Heart right ventricle (tissue), 16 donors: ENCODE data around the gene PRKCD. TPM values are rescaled to one million over a fixed set of nuclear protein-coding genes. Genes with fewer than 3 reads are reported as not detected.

Experiments
- ATAC-seq, 8 donors: fragments of 200-7000 bp; cut with Tn5 transposase; one replicate each; pipeline ENCODE4 v1.9.1; 2020; ENCODE audit warnings: mild to moderate bottlenecking in 8 of 8, moderate library complexity in 8 of 8, moderate number of reproducible peaks in 1 of 8
- DNase-seq, 2 donors: peaks; one replicate each; pipeline ENCODE4 v3.0.0-alpha.2; 2020
- H3K27ac ChIP-seq, 10 donors: fragments of 200-600 bp; sonication (generic) in 2 of 10; one replicate each; pipeline versions ENCODE4 v1.5.0 to v1.8.0; 2020 to 2022; ENCODE audit warnings: mild to moderate bottlenecking in 3 of 10
- H3K27me3 ChIP-seq, 7 donors: fragments of 200-600 bp; one replicate each; pipeline ENCODE4 v1.8.0; 2021 to 2022; ENCODE audit warnings: mild to moderate bottlenecking in 2 of 7
- H3K36me3 ChIP-seq, 9 donors: fragments of 200-600 bp; sonication (generic) in 1 of 9; one replicate each; pipeline versions ENCODE4 v1.5.0 to v1.8.0; 2020 to 2022; ENCODE audit warnings: mild to moderate bottlenecking in 2 of 9
- H3K4me1 ChIP-seq, 9 donors: fragments of 200-600 bp; sonication (generic) in 1 of 9; one replicate each; pipeline versions ENCODE4 v1.5.0 to v1.8.0; 2020 to 2022; ENCODE audit warnings: mild to moderate bottlenecking in 4 of 9
- H3K4me3 ChIP-seq, 10 donors: fragments of 200-600 bp; sonication (generic) in 2 of 10; one replicate each; pipeline versions ENCODE4 v1.5.0 to v1.8.0; 2020 to 2022; ENCODE audit warnings: mild to moderate bottlenecking in 7 of 10, moderate library complexity in 2 of 10
- H3K9me3 ChIP-seq, 11 donors: fragments of 200-600 bp in 10 of 11; sonication (generic) in 2 of 11; one replicate each; pipeline versions ENCODE4 v1.5.0 to v1.8.0; 2013 to 2022; ENCODE audit warnings: mild to moderate bottlenecking in 2 of 11, control low read depth in 1 of 11, moderate library complexity in 1 of 11
- WGBS, 2 donors: extraction: QIAGEN DNeasy Blood & Tissue Kit; methylation state at CpG; one replicate each; pipeline ENCODE4 v1.1.7; 2013; ENCODE audit warnings: inconsistent platforms in 1 of 2; 5-methylcytosine and 5-hydroxymethylcytosine counted together
- intact Hi-C, 10 donors: fragments of 100-400 bp; cut with DNase I; formaldehyde crosslinking; loops; one replicate each; pipeline versions ENCODE4 v1.11.1 to v1.14.2; 2022
- polyA plus RNA-seq, 2 donors: library from polyadenylated mRNA; stranded (reverse); fragments of 200-250 nt; gene quantifications; one replicate each; pipeline ENCODE4 v1.2.3, GENCODE V29; 2013
- total RNA-seq, 10 donors: library from RNA; stranded (reverse); fragmentation: NEBNext Ultra II Directional in 3 of 10; extraction: Animal tissue kit (Norgen Biotek cat#: 25700) in 3 of 10; gene quantifications; one replicate each; pipeline versions ENCODE4 v1.2.1 to v1.2.4, GENCODE V29; 2021 to 2023
- TF ChIP-seq, protein P1 (sequence below), 9 donors: fragments of 200-600 bp; sonication (generic) in 2 of 9; IDR thresholded peaks; one replicate each; pipeline versions ENCODE4 v1.5.0 to v1.8.0; 2021 to 2022; ENCODE audit warnings: antibody characterized with exemption in 9 of 9, mild to moderate bottlenecking in 5 of 9, moderate library complexity in 1 of 9
- donor health status: Arrhythmogenic right ventricular cardiomyopathy.
- donor health status: ischemic (EF 13 %, LVEDD 7.1; RV severe dilation, severe dysfunction).
- donor health status: healthy with polysubstance abuse.
- donor health status: DM: no; HTN: yes; CAD: no.
- donor health status: DM: no; HTN: no; CAD: no.
- donor health status: ischemic (EF 25% LVEDD 6.9; RV normal size, moderate dysfunction).
- donor health status: ischemic (EF 25% LVEDD 5.7; RV mildly dilated, moderate dysfunction).
- donor health status: healthy.
- donor health status: DM: yes; HTN: yes; CAD: no.
- donor health status: Ischemic cardiomyopathy.
- donor health status: ischemic (EF 35%, LVEDD 5.7; RV mildly dilated, moderate dysfunction).
- donor health status: nonischemic (EF 11% LVEDD 7.7; RV severe dilation, severe dysfunction).
- donor health status: DM: yes; HTN: yes; CAD: no.
- donor health status: PGD.
- donor health status: ischemic (EF 29% LVEDD 5.4; RV normal size, mild dysfunction).
- donor health status: nonischemic (EF 23%, LVEDD 6.1; RV moderate dilation, normal function).

PRKCD gene
- total and polyA plus RNA-seq, 12 donors: 6.6 to 28.3 (median 8.3) TPM

DNA sequence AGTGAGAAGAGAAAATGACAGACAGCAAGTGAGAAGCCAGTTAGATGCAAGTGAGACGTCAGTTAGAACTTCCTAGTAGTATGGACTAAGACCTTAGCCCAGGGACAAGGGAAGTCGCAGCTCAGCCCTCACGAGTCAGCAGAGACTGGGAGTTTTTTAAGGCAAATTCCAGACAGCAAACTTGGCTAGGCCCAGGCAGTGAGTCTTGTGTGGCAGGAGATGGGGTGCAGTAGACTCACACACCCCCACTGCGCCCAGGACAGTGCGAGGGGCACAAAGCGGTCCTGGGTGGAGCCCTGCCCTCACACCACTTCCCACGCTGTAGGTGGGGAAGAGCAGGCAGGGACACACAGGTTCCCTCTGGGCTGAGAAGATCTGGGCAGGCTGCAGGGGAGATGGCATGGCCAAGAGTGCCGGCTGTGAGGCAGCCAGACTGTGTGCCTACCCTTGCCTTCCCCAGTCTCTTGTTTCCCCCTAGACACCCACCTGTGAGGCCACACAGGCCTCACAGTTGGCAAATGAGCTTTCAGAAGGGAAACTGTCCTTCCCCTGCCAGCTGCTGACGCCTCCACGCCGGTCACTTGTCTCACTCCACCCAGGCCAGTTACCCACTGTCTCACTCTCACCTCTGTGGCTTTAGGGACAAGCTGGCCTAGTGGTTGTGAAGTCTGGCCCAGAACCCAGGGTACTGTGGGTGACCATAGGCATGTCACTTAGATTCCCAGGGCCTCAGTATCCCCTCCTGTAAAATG, 13.7 kb upstream of the PRKCD start:
- 83 to 89% methylated on average over 11 of the region's 11 CpGs for WGBS, 2 donors
- TF ChIP-seq, protein P1, sequence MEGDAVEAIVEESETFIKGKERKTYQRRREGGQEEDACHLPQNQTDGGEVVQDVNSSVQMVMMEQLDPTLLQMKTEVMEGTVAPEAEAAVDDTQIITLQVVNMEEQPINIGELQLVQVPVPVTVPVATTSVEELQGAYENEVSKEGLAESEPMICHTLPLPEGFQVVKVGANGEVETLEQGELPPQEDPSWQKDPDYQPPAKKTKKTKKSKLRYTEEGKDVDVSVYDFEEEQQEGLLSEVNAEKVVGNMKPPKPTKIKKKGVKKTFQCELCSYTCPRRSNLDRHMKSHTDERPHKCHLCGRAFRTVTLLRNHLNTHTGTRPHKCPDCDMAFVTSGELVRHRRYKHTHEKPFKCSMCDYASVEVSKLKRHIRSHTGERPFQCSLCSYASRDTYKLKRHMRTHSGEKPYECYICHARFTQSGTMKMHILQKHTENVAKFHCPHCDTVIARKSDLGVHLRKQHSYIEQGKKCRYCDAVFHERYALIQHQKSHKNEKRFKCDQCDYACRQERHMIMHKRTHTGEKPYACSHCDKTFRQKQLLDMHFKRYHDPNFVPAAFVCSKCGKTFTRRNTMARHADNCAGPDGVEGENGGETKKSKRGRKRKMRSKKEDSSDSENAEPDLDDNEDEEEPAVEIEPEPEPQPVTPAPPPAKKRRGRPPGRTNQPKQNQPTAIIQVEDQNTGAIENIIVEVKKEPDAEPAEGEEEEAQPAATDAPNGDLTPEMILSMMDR (IDR thresholded peaks at IDR 0.05): no peak
- Histone ChIP-seq H3K27me3 (no peaks in the 10 kb centered on the region), H3K4me1 (peaks cover 0 to 44% (median 0%) of the 10 kb centered on the region in 9 donors), H3K4me3 (no peak overlapping the region), H3K9me3 (no peaks in the 10 kb centered on the region), H3K27ac (peak overlapping the region in 1 of 10 donors; percentile 61), H3K36me3 (no peaks in the 10 kb centered on the region)
- ATAC-seq: no peak
- DNase-seq: no peak
- intact Hi-C loops: no loop called here

DNA sequence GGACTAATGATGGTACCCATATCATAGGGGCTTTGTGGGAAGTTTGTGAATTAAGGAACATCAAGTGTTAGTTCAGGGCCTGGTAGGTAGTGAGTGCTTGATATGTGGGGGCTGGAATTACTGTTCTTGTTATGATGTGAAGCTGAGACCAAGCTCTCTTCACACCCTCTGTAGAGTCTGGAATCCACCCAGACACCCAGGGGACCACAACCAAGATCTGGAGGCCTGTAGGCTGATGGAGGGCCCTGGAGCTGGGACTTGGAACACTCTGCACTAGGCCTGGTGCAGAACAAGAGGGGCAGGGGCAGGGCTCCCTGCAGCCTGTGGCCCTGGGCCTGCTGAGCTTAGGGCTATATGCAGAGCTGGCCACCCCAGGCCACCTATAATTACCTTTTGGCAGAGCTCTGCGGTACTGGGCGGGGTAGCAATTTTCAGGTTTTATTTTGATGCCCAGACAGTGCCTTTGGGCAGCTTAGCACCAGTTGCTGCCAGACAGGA, 13.1 kb upstream of the PRKCD start:
- intact Hi-C loops: no loop called here
- H3K27me3 ChIP-seq: no peaks in the 10 kb centered on the region
- peaks cover 0 to 40% (median 0%) of the 10 kb centered on the region in 9 donors for H3K4me1 ChIP-seq
- WGBS, 2 donors: 94 to 96% methylated on average over 2 of the region's 2 CpGs
- no peak overlapping the region for H3K27ac ChIP-seq
- ATAC-seq (no peak), DNase-seq (no peak)
- no peak overlapping the region for H3K4me3 ChIP-seq
- TF ChIP-seq, protein P1 (IDR thresholded peaks at IDR 0.05): no peak
- H3K36me3 ChIP-seq: no peaks in the 10 kb centered on the region
- no peaks in the 10 kb centered on the region for H3K9me3 ChIP-seq

DNA sequence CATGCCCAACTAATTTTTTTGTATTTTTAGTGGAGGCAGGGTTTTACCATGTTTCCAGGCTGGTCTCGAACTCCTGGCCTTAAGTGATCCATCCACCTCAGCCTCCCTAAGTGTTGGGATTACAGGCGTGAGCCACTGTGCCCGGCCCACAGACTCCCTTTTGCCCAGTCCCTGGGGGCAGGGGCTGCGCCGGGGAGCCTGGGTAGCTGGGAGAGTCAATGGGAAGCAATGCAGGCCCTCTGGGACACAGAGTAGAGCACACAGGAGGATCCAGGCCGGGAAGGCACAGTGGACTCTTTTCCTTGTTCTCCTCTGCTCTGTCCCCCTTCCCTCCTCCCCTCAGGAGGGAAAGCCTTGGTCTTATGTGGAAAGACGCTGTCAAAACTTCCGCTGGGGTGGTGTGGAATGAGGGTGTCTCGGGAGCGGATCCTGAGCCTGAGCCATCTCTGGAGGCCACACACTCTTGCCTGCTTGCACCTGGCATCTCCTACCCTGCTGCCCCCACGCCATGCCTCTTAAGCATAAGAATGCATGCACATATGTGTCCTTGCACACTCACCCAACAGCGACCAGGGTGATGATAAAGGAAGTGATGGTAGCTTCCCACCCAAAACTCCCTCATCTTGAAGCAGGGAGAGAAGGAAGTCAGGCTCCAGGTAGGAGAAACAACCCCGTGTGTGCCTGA, 11.9 kb upstream of the PRKCD start:
- Histone ChIP-seq H3K27ac (no peak overlapping the region), H3K4me3 (no peak overlapping the region), H3K4me1 (peaks cover 0 to 31% (median 0%) of the 10 kb centered on the region in 9 donors), H3K27me3 (no peaks in the 10 kb centered on the region), H3K36me3 (no peaks in the 10 kb centered on the region), H3K9me3 (no peaks in the 10 kb centered on the region)
- TF ChIP-seq, protein P1 (IDR thresholded peaks at IDR 0.05): no peak
- WGBS, 2 donors: 81 to 87% methylated on average over 13 of the region's 13 CpGs
- ATAC-seq (no peak), DNase-seq (no peak)
- intact Hi-C loops: no loop called here

DNA sequence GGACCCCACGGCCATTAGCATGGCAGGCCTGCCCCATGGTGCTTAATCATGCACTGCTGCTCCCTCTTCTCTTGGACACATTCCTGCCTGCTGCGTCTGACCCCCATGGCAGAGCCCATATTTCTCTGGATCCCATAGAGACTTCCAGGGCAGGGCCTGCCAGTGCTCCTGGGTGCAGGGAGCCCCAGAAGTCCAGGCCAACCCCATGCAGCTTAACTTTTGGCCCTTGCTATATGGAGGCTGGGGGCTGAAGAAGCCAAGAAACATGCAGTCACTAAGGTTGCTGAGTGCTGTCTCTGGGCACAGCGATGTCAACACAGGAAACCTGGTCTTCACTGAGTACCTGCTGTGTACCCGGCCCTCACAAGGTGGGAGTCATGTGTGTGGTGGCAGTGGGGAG, 11.3 kb upstream of the PRKCD start:
- 89 to 90% methylated on average over 4 of the region's 4 CpGs for WGBS, 2 donors
- Histone ChIP-seq H3K27ac (no peak overlapping the region), H3K4me3 (no peak overlapping the region), H3K27me3 (no peaks in the 10 kb centered on the region), H3K4me1 (peaks cover 0 to 33% (median 2%) of the 10 kb centered on the region in 9 donors), H3K9me3 (no peaks in the 10 kb centered on the region), H3K36me3 (no peaks in the 10 kb centered on the region)
- no peak for DNase-seq
- intact Hi-C loops: no loop called here
- ATAC-seq: no peak
- TF ChIP-seq, protein P1 (IDR thresholded peaks at IDR 0.05): no peak
